Heart right ventricle (tissue), 16 donors: ENCODE data around the gene SPEN. TPM values are rescaled to one million over a fixed set of nuclear protein-coding genes. Genes with fewer than 3 reads are reported as not detected.

Experiments used
- ATAC-seq, 8 donors: fragments of 200-7000 bp; cut with Tn5 transposase; one replicate each; pipeline ENCODE4 v1.9.1; 2020; ENCODE audit warnings: mild to moderate bottlenecking in 8 of 8, moderate library complexity in 8 of 8, moderate number of reproducible peaks in 1 of 8
- DNase-seq, 2 donors: peaks; one replicate each; pipeline ENCODE4 v3.0.0-alpha.2; 2020
- H3K27ac ChIP-seq, 10 donors: fragments of 200-600 bp; sonication (generic) in 2 of 10; one replicate each; pipeline versions ENCODE4 v1.5.0 to v1.8.0; 2020 to 2022; ENCODE audit warnings: mild to moderate bottlenecking in 3 of 10
- H3K27me3 ChIP-seq, 7 donors: fragments of 200-600 bp; one replicate each; pipeline ENCODE4 v1.8.0; 2021 to 2022; ENCODE audit warnings: mild to moderate bottlenecking in 2 of 7
- H3K36me3 ChIP-seq, 9 donors: fragments of 200-600 bp; sonication (generic) in 1 of 9; one replicate each; pipeline versions ENCODE4 v1.5.0 to v1.8.0; 2020 to 2022; ENCODE audit warnings: mild to moderate bottlenecking in 2 of 9
- H3K4me1 ChIP-seq, 9 donors: fragments of 200-600 bp; sonication (generic) in 1 of 9; one replicate each; pipeline versions ENCODE4 v1.5.0 to v1.8.0; 2020 to 2022; ENCODE audit warnings: mild to moderate bottlenecking in 4 of 9
- H3K4me3 ChIP-seq, 10 donors: fragments of 200-600 bp; sonication (generic) in 2 of 10; one replicate each; pipeline versions ENCODE4 v1.5.0 to v1.8.0; 2020 to 2022; ENCODE audit warnings: mild to moderate bottlenecking in 7 of 10, moderate library complexity in 2 of 10
- H3K9me3 ChIP-seq, 11 donors: fragments of 200-600 bp in 10 of 11; sonication (generic) in 2 of 11; one replicate each; pipeline versions ENCODE4 v1.5.0 to v1.8.0; 2013 to 2022; ENCODE audit warnings: mild to moderate bottlenecking in 2 of 11, control low read depth in 1 of 11, moderate library complexity in 1 of 11
- CTCF ChIP-seq, 9 donors: fragments of 200-600 bp; sonication (generic) in 2 of 9; IDR thresholded peaks; one replicate each; pipeline versions ENCODE4 v1.5.0 to v1.8.0; 2021 to 2022; ENCODE audit warnings: antibody characterized with exemption in 9 of 9, mild to moderate bottlenecking in 5 of 9, moderate library complexity in 1 of 9
- WGBS, 2 donors: extraction: QIAGEN DNeasy Blood & Tissue Kit; methylation state at CpG; one replicate each; pipeline ENCODE4 v1.1.7; 2013; ENCODE audit warnings: inconsistent platforms in 1 of 2; 5-methylcytosine and 5-hydroxymethylcytosine counted together
- intact Hi-C, 10 donors: fragments of 100-400 bp; cut with DNase I; formaldehyde crosslinking; loops; one replicate each; pipeline versions ENCODE4 v1.11.1 to v1.14.2; 2022
- polyA plus RNA-seq, 2 donors: library from polyadenylated mRNA; stranded (reverse); fragments of 200-250 nt; gene quantifications; one replicate each; pipeline ENCODE4 v1.2.3, GENCODE V29; 2013
- total RNA-seq, 10 donors: library from RNA; stranded (reverse); fragmentation: NEBNext Ultra II Directional in 3 of 10; extraction: Animal tissue kit (Norgen Biotek cat#: 25700) in 3 of 10; gene quantifications; one replicate each; pipeline versions ENCODE4 v1.2.1 to v1.2.4, GENCODE V29; 2021 to 2023
- donor health status: Arrhythmogenic right ventricular cardiomyopathy.
- donor health status: ischemic (EF 13 %, LVEDD 7.1; RV severe dilation, severe dysfunction).
- donor health status: healthy with polysubstance abuse.
- donor health status: DM: no; HTN: yes; CAD: no.
- donor health status: DM: no; HTN: no; CAD: no.
- donor health status: ischemic (EF 25% LVEDD 6.9; RV normal size, moderate dysfunction).
- donor health status: ischemic (EF 25% LVEDD 5.7; RV mildly dilated, moderate dysfunction).
- donor health status: healthy.
- donor health status: DM: yes; HTN: yes; CAD: no.
- donor health status: Ischemic cardiomyopathy.
- donor health status: ischemic (EF 35%, LVEDD 5.7; RV mildly dilated, moderate dysfunction).
- donor health status: nonischemic (EF 11% LVEDD 7.7; RV severe dilation, severe dysfunction).
- donor health status: DM: yes; HTN: yes; CAD: no.
- donor health status: PGD.
- donor health status: ischemic (EF 29% LVEDD 5.4; RV normal size, mild dysfunction).
- donor health status: nonischemic (EF 23%, LVEDD 6.1; RV moderate dilation, normal function).

Gene SPEN
- total and polyA plus RNA-seq, 12 donors = 11.2 to 34.4 (median 27.1) TPM

DNA sequence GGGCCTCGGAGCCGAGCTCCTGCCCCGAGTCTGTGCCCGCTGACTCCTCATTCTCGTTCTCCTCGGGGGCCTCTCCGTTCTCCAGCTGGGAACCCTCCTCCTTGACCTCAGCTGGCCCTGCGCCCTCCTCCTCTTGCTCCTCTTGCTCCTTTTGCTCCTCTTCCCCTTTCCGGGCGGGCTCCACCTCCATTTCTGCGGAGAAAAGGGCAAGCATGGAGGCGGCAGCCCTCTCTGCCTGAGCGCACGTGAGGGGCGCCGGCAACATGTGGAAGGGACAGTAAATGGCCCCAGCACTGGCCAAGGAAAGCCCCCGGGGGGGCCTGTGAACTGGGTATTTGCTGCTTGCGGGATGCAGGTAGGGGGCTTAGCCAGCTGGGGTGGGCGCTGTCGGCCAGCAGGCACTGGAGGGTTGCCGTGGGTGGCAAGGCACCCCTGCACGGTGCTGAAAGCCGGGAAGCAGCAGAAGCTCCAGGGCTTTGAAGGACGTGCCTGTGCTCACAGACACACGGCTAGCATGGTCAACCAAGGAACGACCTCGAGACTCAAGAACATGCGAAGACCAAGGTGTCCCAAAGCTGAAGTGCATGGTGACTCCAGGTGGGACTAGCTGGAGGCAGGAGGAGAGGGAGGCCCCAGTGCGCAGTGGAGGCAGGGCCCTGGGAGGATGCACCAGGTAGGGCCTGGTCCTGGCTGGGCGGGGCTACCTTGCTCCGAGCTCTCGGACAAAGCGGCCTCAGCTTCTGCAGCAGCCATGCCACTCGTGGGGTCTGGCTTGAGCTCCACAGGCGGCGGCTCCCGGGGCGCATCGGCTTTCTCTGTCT, 97.7 kb downstream of the SPEN start:
- H3K4me1 ChIP-seq = peaks cover 14 to 25% (median 22%) of the 10 kb centered on the region in 9 donors
- no peak overlapping the region for H3K4me3 ChIP-seq
- no peak for DNase-seq
- ATAC-seq = no peak
- H3K36me3 ChIP-seq = peaks cover 0 to 83% (median 74%) of the 10 kb centered on the region in 9 donors
- no peak for TF ChIP-seq CTCF (IDR thresholded peaks at IDR 0.05)
- WGBS, 2 donors = 94% methylated on average over 39 of the region's 39 CpGs
- no peaks in the 10 kb centered on the region for H3K9me3 ChIP-seq
- no peaks in the 10 kb centered on the region for H3K27me3 ChIP-seq
- H3K27ac ChIP-seq = no peak overlapping the region
- intact Hi-C loops = no loop called here

- H3K4me3 ChIP-seq = no peak overlapping the region
- no peak overlapping the region for H3K27ac ChIP-seq
- DNase-seq = no peak
- ATAC-seq = no peak
- H3K9me3 ChIP-seq = no peaks in the 10 kb centered on the region
- peaks cover 0 to 76% (median 67%) of the 10 kb centered on the region in 9 donors for H3K36me3 ChIP-seq
- no peak for TF ChIP-seq CTCF (IDR thresholded peaks at IDR 0.05)
- WGBS, 2 donors = 94 to 96% methylated on average over 17 of the region's 17 CpGs
- intact Hi-C loops = no loop called here
- no peaks in the 10 kb centered on the region for H3K27me3 ChIP-seq
- H3K4me1 ChIP-seq = peaks cover 21 to 32% (median 29%) of the 10 kb centered on the region in 9 donors
Observed at GRCh38 chr1:15945832-15946448, 98.4 kb downstream of the SPEN start.

- DNase-seq (no peak), ATAC-seq (no peak)
- Histone ChIP-seq H3K4me3 (no peak overlapping the region), H3K27ac (no peak overlapping the region), H3K36me3 (peaks cover 0 to 68% (median 59%) of the 10 kb centered on the region in 9 donors), H3K27me3 (no peaks in the 10 kb centered on the region), H3K4me1 (peaks cover 29 to 41% (median 37%) of the 10 kb centered on the region in 9 donors), H3K9me3 (no peaks in the 10 kb centered on the region)
- TF ChIP-seq CTCF (IDR thresholded peaks at IDR 0.05) = no peak
- 88 to 90% methylated on average over 18 of the region's 18 CpGs for WGBS, 2 donors
- intact Hi-C loops = no loop called here
Observed at GRCh38 chr1:15946571-15947381, 99.3 kb downstream of the SPEN start.
